NCI-H524 (cell line): ENCODE measurements around the gene MORC1.
"Not testable (repeated sequence)": the region's sequence is repeated elsewhere in the genome, so short reads cannot be mapped to it uniquely, and the experiment has no call there.

Experiments used
- DNase-seq, 2 experiments: peaks; one replicate each; lab custom pipeline; 2025; lab: John Stamatoyannopoulos, UW

Gene MORC1

GRCh38 chr3:109117939-109118338, at the start of gene MORC1:
Gene MORC1, minus strand, starts transcription at chr3:109118134. Its CDS starts 75 bp downstream, at chr3:109118059.
- DNase-seq, result no peak

GRCh38 chr3:109165905-109166304, 48.0 kb upstream of the MORC1 start:
- no peak for DNase-seq

DNA sequence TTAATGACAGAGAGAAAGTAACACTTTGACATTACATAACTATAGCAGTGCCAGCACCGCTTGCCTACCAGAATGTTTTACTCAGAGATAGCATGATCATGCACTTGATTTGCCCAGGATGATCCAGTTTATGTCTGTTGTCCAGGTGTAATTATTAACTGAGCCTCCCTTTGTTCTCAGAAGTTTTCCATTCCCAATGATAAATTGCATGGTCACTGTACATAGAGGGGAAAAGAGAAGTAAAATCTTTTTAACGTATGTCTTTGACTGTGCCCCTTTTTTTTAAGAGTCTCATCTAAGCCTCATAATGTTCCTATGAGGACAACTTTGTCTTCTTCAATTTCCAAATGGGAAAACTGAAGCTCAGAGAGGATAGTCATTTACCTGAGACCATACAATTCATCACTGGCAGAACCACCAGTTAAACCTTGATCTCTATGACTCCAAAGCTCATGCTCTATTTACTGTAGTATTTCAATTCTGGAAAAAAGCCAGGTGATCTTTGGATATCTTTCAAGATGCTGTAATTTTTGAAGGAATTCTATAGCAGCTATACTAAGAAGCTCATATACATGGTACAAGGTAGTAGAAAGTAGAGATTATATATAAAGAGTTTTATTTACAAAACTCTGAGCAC, 43.7 kb upstream of the MORC1 start:
- no peak for DNase-seq

GRCh38 chr3:109155828-109156227, 37.9 kb upstream of the MORC1 start:
- DNase-seq, result no peak

- DNase-seq, result no peak
Measured at GRCh38 chr3:109154979-109155378, 37.0 kb upstream of the MORC1 start.

DNA sequence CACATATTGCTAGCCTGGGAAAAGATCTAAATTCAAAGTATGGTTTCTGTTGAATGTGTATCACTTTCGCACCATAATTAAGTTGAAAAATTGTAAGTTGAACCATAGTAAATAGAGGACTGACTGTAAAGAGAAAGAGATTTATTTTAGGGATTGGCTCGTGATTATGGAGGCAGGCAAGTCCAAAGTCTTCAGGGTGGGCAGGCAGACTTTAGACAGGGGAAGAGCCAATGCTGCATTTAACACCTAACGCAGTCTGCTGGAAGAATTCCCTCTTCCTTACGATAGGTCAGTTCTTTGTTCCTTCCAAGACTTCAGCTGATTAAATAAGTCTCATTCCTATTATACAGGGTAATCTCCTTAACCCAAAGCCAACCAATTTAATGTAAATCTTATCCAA, 34.4 kb upstream of the MORC1 start:
- DNase-seq, result no peak

GRCh38 chr3:109149078-109149477, 31.1 kb upstream of the MORC1 start:
- no peak for DNase-seq

DNA sequence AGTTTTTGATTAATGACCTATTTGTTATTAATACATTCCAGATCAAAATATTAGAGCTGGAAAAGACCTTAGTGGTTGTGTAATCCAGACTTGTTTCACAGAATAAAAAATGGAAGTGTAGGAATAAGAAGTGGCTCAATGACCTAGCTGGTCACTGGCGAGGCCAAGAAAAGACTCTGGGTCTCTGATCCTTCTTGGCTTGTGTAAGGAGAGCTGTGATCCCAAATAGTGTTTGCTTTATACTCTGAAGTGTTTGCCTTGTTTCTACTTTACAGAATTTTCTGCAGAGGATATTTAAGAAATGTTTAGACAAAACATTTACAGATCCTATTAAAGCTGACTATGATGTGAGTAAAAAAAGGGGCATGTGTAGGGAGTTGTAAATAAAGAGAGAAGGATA, 25.7 kb upstream of the MORC1 start:
- no peak for DNase-seq

GRCh38 chr3:109140318-109140717, 22.4 kb upstream of the MORC1 start:
- DNase-seq, result no peak

DNA sequence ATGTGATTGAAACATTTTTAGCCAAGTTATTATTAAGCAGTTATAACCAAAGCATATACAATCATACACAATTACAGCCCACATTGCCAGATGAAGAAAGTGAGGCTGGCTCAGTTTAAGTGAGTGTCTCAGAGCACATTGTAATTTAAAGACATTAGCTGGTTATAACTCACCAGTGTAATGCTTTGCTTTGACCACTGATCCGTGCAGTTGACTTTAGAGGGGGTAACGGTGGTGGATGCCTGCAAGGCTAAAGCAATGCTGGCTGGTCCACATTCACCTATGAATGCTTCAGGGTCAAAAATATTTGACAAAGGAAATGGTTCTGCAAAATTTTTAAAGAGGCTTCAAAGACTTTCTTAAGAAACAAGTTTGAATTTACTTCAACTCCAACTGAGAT, 19.8 kb upstream of the MORC1 start:
- DNase-seq, result peak in 1 of 2 experiments; percentile 20

GRCh38 chr3:109136523-109136922, 18.6 kb upstream of the MORC1 start, which contains the start of gene C3orf85:
Gene C3orf85, plus strand, starts transcription at chr3:109136719. Its CDS starts 129 bp downstream, at chr3:109136848.
- no peak for DNase-seq

GRCh38 chr3:109133474-109133816, 15.5 kb upstream of the MORC1 start:
- not testable (repeated sequence) for DNase-seq

DNA sequence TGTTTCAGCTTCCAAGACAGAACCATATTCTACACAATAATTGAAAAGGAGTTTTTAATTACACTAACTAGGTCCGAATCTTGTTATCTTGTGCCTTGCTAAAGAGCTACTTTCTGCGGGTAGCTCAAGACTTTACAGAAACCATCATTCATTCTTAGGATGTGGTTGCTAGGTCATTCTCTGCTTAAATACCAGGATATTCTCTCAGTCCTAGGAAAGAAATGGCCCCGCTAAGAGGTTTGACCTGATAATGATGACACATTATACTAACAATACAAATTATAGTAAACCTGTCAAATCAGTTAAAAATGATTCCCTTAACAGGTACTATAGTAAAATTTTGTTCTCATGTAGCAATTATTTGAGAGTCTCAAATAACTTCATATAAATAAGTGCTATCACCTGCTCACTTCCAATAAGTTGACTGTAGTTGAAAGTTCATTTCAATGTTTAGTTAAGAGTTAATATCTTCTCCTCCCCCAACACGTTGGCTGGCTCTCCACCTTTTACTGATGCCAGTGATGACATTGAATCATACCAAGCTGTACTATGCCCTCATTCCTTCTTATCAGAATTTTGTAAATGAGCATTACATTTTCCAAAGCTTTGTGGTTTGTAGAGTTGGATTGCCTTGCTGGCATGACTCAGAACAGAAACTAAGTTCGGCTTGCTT, 15.0 kb upstream of the MORC1 start:
- DNase-seq, result no peak

- DNase-seq, result peak; percentile 36 to 86
Measured at GRCh38 chr3:109131276-109131675, 13.3 kb upstream of the MORC1 start.

DNA sequence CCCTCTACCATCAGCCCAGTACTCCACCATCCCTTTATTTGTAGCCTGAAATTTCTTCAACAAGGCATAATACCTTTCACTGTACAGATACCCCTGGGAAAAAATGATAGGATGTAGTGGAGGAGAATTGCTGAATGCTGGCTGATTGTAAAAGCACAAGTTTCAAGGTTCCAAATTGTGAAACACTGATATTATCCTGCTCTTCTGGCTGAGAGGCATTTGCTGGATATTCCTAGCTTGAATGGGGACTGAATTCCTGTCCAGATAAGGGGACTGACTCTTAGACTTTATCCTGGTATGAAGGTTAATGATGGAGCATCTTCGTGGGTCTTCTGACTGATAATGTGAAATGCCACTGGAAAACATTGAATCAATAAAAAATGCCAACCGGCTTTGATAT, 9.6 kb upstream of the MORC1 start:
- no peak for DNase-seq

GRCh38 chr3:109125902-109126301, 8.0 kb upstream of the MORC1 start:
- no peak for DNase-seq

GRCh38 chr3:109122690-109123089, 4.8 kb upstream of the MORC1 start:
- no peak for DNase-seq

DNA sequence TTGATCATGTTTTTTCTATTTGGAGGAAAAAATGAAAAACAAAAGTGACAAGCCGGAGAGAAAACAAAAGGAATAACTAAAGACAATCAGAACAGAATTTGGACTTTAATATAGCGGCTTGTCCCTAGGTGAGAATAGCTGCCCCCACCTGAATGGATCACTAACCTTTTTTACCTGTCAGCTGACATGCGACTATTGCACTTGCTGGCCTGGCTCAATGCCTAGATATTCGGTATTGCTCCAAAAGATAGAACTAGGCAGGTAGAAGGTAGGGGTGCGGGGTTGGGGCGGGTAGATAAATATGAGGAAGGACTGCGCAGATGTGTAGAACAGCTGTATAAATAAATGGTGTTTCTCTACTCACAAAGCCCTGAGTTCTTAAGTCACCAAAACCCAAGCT, 650 bp upstream of the MORC1 start:
- no peak for DNase-seq

DNA sequence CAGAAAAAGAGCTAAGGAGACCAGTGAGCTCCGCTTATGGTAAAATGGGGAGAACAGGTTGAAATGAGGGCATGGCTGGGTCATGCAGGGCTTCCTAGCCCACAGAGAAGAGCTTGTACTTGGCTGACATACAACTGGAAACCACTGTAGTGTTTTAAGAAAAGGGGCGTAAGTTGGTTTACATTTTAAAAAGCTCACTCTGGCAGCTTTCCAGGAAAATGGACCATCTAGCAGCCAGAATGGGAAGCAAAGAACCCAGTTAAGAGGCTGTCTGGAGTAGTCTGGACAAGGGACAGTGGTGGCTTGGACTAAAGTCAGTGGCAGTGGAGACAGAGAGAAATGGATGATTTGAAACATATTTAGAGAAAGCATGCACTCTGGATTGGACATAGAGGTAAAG, 1.9 kb downstream of the MORC1 start:
- DNase-seq, result no peak

GRCh38 chr3:109115451-109115850, 2.5 kb downstream of the MORC1 start:
- no peak for DNase-seq

DNA sequence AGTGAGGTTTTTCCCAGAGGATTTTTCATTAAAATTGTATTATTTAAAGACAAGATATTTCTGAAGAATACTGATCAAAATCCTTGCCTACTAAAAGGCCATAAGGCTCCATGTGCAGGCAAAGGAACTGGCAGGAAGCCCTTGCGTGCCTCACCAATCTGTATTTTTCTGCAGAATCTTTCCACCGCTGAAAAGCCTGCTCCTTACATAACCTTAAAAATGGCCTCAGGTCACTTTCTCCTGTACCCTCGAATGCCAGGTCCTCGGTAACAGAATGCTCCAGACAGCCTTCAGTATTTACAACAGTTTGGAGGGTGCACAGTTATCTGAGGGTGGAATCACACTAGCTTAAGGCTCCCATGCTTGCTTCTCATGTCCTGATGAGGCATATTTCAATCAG, 3.2 kb downstream of the MORC1 start:
- no peak for DNase-seq

DNA sequence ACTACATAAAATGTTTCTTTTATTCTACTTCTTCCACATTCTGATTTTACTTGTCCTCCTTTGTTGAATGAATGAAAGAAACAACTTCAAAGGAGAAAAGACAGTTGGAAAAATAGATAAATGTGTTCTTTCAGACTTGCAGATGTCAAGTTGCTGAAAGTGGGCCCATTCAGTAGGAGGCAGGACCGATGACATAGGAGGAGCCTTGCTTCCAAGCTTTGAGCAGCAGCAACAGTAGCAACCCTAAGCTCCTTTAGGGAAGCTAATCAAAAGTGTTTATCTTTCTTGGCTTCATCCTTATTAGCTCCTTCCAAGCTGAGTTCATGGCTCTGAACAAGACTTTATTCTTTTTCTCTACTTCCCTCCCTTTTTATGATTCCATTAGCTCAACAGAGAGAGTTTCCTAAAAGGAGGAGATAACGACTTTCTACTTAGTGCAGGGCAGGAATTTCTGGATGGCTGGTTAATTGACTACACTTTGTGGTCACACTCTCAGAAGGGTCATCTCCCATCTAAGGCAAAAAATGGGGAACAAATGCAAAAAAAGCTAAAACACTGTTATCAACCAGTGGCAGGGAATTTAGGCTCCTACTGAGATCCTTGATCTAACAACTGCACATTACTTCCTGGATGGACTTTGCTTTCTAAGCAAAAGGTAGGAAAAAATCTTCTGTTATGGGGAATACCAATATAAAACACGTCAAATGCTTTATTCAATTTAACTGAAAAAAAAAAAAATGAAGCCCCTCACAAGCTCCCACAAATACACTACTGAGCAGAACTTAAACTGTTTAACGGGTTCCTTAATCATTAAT, 4.8 kb downstream of the MORC1 start:
- DNase-seq, result no peak

DNA sequence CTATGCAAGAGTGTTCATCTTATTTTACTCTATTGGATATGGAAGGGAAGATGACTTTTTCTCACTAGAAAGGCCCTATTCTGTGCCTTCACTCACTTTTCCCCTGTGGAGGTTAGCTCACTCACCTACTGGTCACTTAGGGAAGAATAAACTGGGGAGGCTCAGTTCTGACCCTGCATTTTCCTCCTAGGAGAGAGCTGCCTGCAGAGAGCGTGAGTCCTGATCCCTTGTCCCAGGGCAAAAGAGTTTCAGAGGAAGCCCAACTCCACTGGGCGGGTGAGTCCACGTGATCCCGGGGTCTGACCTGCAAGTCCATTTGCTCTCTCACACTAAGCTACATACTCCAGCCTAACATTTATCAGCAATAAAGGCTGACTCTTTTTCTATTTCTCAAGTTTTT, 8.4 kb downstream of the MORC1 start:
- no peak for DNase-seq
